CD4-positive, alpha-beta memory T cell (primary cell): ENCODE data around the gene GKN2. TPM values are rescaled to one million over a fixed set of nuclear protein-coding genes. Genes with fewer than 3 reads are reported as not detected.

Experiments
- CTCF ChIA-PET: fragments of 350-600 bp; sonication (Branson Sonifier 250); formaldehyde crosslinking; loops from one replicate; lab custom pipeline; 2021; ENCODE audit warnings: inconsistent platforms; ENCODE audit not compliant: partially characterized antibody; lab: Charles Lee
- POLR2A ChIA-PET: fragments of 350-600 bp; sonication (Branson Sonifier 250); formaldehyde crosslinking; loops from one replicate; lab custom pipeline; 2021; ENCODE audit not compliant: partially characterized antibody; lab: Charles Lee
- DNase-seq, 5 donors: peaks; one replicate each; pipeline versions ENCODE4 v3.0.0 to v3.0.0-alpha.2; 2020 to 2022; ENCODE audit warnings: mixed read lengths in 1 of 5
- H3K27ac ChIP-seq: one replicate; pipeline ENCODE4 v1.7.0; 2013; ENCODE audit warnings: low read depth, low read length
- H3K27me3 ChIP-seq: 2 replicates; pipeline ENCODE4 v1.7.0; 2013; ENCODE audit warnings: mild to moderate bottlenecking, low read length, moderate library complexity; ENCODE audit not compliant: insufficient read depth
- H3K36me3 ChIP-seq: 2 replicates; pipeline ENCODE4 v1.7.0; 2013; ENCODE audit warnings: mild to moderate bottlenecking, low read length, moderate library complexity; ENCODE audit not compliant: insufficient read depth
- H3K4me1 ChIP-seq: 2 replicates; pipeline ENCODE4 v1.7.0; 2013; ENCODE audit warnings: mild to moderate bottlenecking, low read length, moderate library complexity; ENCODE audit not compliant: insufficient read depth
- H3K4me3 ChIP-seq, 2 donors: one replicate each; pipeline ENCODE4 v1.7.0; 2013; ENCODE audit warnings: low read length in 2 of 2, mild to moderate bottlenecking in 1 of 2
- H3K9me3 ChIP-seq, 2 donors: one replicate each; pipeline ENCODE4 v1.7.0; 2013; ENCODE audit warnings: low read length in 2 of 2, control low read depth in 1 of 2; ENCODE audit not compliant: control insufficient read depth in 1 of 2
- H3K27ac Mint-ChIP-seq, 7 donors: one replicate each; pipeline ENCODE4 v1.8.0; 2020 to 2021; ENCODE audit warnings: mixed read lengths in 7 of 7, mild to moderate bottlenecking in 6 of 7, inconsistent platforms in 3 of 7, moderate library complexity in 3 of 7
- H3K27me3 Mint-ChIP-seq, 2 donors: one replicate each; pipeline ENCODE4 v1.8.0; 2020 to 2021; ENCODE audit warnings: mixed read lengths in 2 of 2
- H3K36me3 Mint-ChIP-seq, 2 donors: one replicate each; pipeline ENCODE4 v1.8.0; 2020 to 2021; ENCODE audit warnings: mixed read lengths in 2 of 2, inconsistent platforms in 1 of 2, mild to moderate bottlenecking in 1 of 2
- H3K4me1 Mint-ChIP-seq, 4 donors: one replicate each; pipeline ENCODE4 v1.8.0; 2020 to 2021; ENCODE audit warnings: mixed read lengths in 4 of 4, mild to moderate bottlenecking in 1 of 4
- H3K4me3 Mint-ChIP-seq, 8 donors: one replicate each; pipeline ENCODE4 v1.8.0; 2020 to 2021; ENCODE audit warnings: mixed read lengths in 8 of 8, mild to moderate bottlenecking in 7 of 8, moderate library complexity in 6 of 8, inconsistent platforms in 3 of 8
- H3K9me3 Mint-ChIP-seq, 8 donors: one replicate each; pipeline ENCODE4 v1.8.0; 2020 to 2021; ENCODE audit warnings: mixed read lengths in 8 of 8, mild to moderate bottlenecking in 5 of 8, inconsistent platforms in 3 of 8, moderate library complexity in 1 of 8
- intact Hi-C: fragments of 100-400 bp; cut with micrococcal nuclease; formaldehyde crosslinking; loops from one replicate; pipeline ENCODE4 v1.15.1; 2023
- polyA plus RNA-seq, 2 donors: library from polyadenylated mRNA; unstranded; fragments of 300-500 nt; fragmentation: Illumina TruSeq; gene quantifications; one replicate each; pipeline ENCODE4 v1.2.3, GENCODE V29; 2021
- total RNA-seq, 2 experiments: library from RNA; stranded (reverse); gene quantifications; one replicate each; pipeline ENCODE4 v1.2.3, GENCODE V29; 2021

The GKN2 gene
- total and polyA plus RNA-seq, 4 experiments from 2014 or later, result not detected

GRCh38 chr2:68974946-68975665 lies 22.4 kb upstream of the GKN2 start:
- Mint-ChIP-seq H3K4me1 (no peaks in the 10 kb centered on the region), H3K27ac (no peak overlapping the region), H3K9me3 (peaks cover 0 to 2% (median 0%) of the 10 kb centered on the region in 8 donors), H3K4me3 (no peak overlapping the region), H3K27me3 (peaks cover 16 to 27% of the 10 kb centered on the region in 2 donors), H3K36me3 (no peaks in the 10 kb centered on the region)
- DNase-seq, result no peak
- ChIA-PET POLR2A (no interaction called here), CTCF (interaction anchor here (2.0 kb wide), 1 partner anchor 32 kb away, joined by 6 read pairs; no protein-coding TSS in a partner anchor)
- Histone ChIP-seq H3K4me3 (no peak overlapping the region), H3K9me3 (no peaks in the 10 kb centered on the region), H3K27me3 (peaks cover 13% of the 10 kb centered on the region), H3K36me3 (no peaks in the 10 kb centered on the region), H3K4me1 (no peaks in the 10 kb centered on the region), H3K27ac (no peak overlapping the region)
- intact Hi-C loops, result no loop called here

- Mint-ChIP-seq H3K36me3 (no peaks in the 10 kb centered on the region), H3K4me3 (peak within 1 kb of the TSS in 1 of 8 donors; percentile 1), H3K27ac (no peak within 1 kb of the TSS), H3K4me1 (no peaks in the 10 kb centered on the region), H3K27me3 (peaks cover 15 to 22% of the 10 kb centered on the region in 2 donors), H3K9me3 (peaks cover 0 to 2% (median 0%) of the 10 kb centered on the region in 8 donors)
- Histone ChIP-seq H3K4me1 (no peaks in the 10 kb centered on the region), H3K27me3 (peaks cover 9% of the 10 kb centered on the region), H3K9me3 (no peaks in the 10 kb centered on the region), H3K27ac (no peak within 1 kb of the TSS), H3K36me3 (no peaks in the 10 kb centered on the region), H3K4me3 (no peak within 1 kb of the TSS)
- ChIA-PET POLR2A (no interaction called here), CTCF (interaction anchor here (1.1 kb wide), 1 partner anchor 511 kb away, joined by 3 read pairs; no protein-coding TSS in a partner anchor)
- no peak for DNase-seq
- intact Hi-C loops, result no loop called here
These were observed 21.6 kb upstream of the GKN2 start, which contains the start of gene GKN1 for GRCh38 chr2:68974251-68974650. GKN1 (plus strand) TSS chr2:68974636; CDS start chr2:68974678, 42 bp downstream.

- ChIA-PET POLR2A (no interaction called here), CTCF (no interaction called here)
- H3K27me3 ChIP-seq, result peaks cover 5% of the 10 kb centered on the region
- Mint-ChIP-seq H3K27ac (no peak overlapping the region), H3K4me3 (no peak overlapping the region), H3K27me3 (peaks cover 12 to 14% of the 10 kb centered on the region in 2 donors), H3K4me1 (no peaks in the 10 kb centered on the region), H3K36me3 (no peaks in the 10 kb centered on the region), H3K9me3 (peaks cover 0 to 2% (median 0%) of the 10 kb centered on the region in 8 donors)
- H3K9me3 ChIP-seq, result no peaks in the 10 kb centered on the region
- no peaks in the 10 kb centered on the region for H3K4me1 ChIP-seq
- intact Hi-C loops, result no loop called here
- H3K4me3 ChIP-seq, result no peak overlapping the region
- no peaks in the 10 kb centered on the region for H3K36me3 ChIP-seq
- DNase-seq, result no peak
- H3K27ac ChIP-seq, result no peak overlapping the region
These were observed 19.0 kb upstream of the GKN2 start for GRCh38 chr2:68971591-68972231.

- Mint-ChIP-seq H3K27ac (no peak overlapping the region), H3K4me1 (no peaks in the 10 kb centered on the region), H3K36me3 (no peaks in the 10 kb centered on the region), H3K9me3 (peaks cover 0 to 2% (median 0%) of the 10 kb centered on the region in 8 donors), H3K4me3 (no peak overlapping the region), H3K27me3 (peaks cover 14 to 16% of the 10 kb centered on the region in 2 donors)
- Histone ChIP-seq H3K4me3 (no peak overlapping the region), H3K27ac (no peak overlapping the region), H3K36me3 (no peaks in the 10 kb centered on the region), H3K4me1 (no peaks in the 10 kb centered on the region), H3K9me3 (no peaks in the 10 kb centered on the region), H3K27me3 (peaks cover 2% of the 10 kb centered on the region)
- intact Hi-C loops, result no loop called here
- DNase-seq, result no peak
- CTCF ChIA-PET, result no interaction called here
- POLR2A ChIA-PET, result no interaction called here
These were observed 18.0 kb upstream of the GKN2 start for GRCh38 chr2:68970566-68971265.

- no peaks in the 10 kb centered on the region for H3K36me3 Mint-ChIP-seq
- POLR2A ChIA-PET, result no interaction called here
These were observed 17.2 kb upstream of the GKN2 start for GRCh38 chr2:68969736-68970490.

GRCh38 chr2:68968221-68968620 lies 15.5 kb upstream of the GKN2 start:
- Mint-ChIP-seq H3K36me3 (no peaks in the 10 kb centered on the region), H3K4me3 (no peak overlapping the region), H3K4me1 (no peaks in the 10 kb centered on the region), H3K27me3 (peaks cover 7 to 22% of the 10 kb centered on the region in 2 donors), H3K9me3 (peaks cover 0 to 2% (median 0%) of the 10 kb centered on the region in 8 donors), H3K27ac (no peak overlapping the region)
- Histone ChIP-seq H3K4me3 (no peak overlapping the region), H3K4me1 (no peaks in the 10 kb centered on the region), H3K9me3 (no peaks in the 10 kb centered on the region), H3K27me3 (peaks cover 4% of the 10 kb centered on the region), H3K36me3 (no peaks in the 10 kb centered on the region), H3K27ac (no peak overlapping the region)
- DNase-seq, result no peak
- POLR2A ChIA-PET, result no interaction called here
- CTCF ChIA-PET, result interaction anchor here (1.3 kb wide), 1 partner anchor 25 kb away, joined by 3 read pairs; no protein-coding TSS in a partner anchor
- intact Hi-C loops, result no loop called here

More at GRCh38 chr2:68969736-68970490, 17.2 kb upstream of the GKN2 start:
- no peaks in the 10 kb centered on the region for H3K27me3 ChIP-seq
- H3K36me3 ChIP-seq, result no peaks in the 10 kb centered on the region
- no peaks in the 10 kb centered on the region for H3K4me1 ChIP-seq
- intact Hi-C loops, result no loop called here
- no peak overlapping the region for H3K4me3 ChIP-seq
- H3K9me3 ChIP-seq, result no peaks in the 10 kb centered on the region
- DNase-seq, result no peak
- CTCF ChIA-PET, result no interaction called here
- H3K9me3 Mint-ChIP-seq, result peaks cover 0 to 2% (median 0%) of the 10 kb centered on the region in 8 donors
- H3K27me3 Mint-ChIP-seq, result peaks cover 11% of the 10 kb centered on the region in 2 donors
- H3K4me1 Mint-ChIP-seq, result no peaks in the 10 kb centered on the region
- H3K27ac Mint-ChIP-seq, result no peak overlapping the region
- no peak overlapping the region for H3K4me3 Mint-ChIP-seq
- H3K27ac ChIP-seq, result no peak overlapping the region
